OCI-LY7 (cell line): Measurements from ENCODE around the gene UNG. TPM values are rescaled to one million over a fixed set of nuclear protein-coding genes. Genes with fewer than 3 reads are reported as not detected.

Source experiments
- BruUV-seq: library from RNA; stranded (reverse); fragments of 400-500 nt; replicated peaks from 2 replicates; lab custom pipeline; 2021; lab: Mats Ljungman, UMichigan
- CTCF ChIA-PET: fragments of 300-600 bp; sonication (Branson Sonifier 250); formaldehyde crosslinking; loops from one replicate; lab custom pipeline; 2022; ENCODE audit warnings: antibody characterized with exemption; ENCODE audit not compliant: unreplicated experiment; lab: Charles Lee
- POLR2A ChIA-PET: fragments of 300-600 bp; sonication (Branson Sonifier 250); formaldehyde crosslinking; loops from one replicate; lab custom pipeline; 2022; ENCODE audit warnings: antibody characterized with exemption; lab: Charles Lee
- DNase-seq: peaks from one replicate; pipeline ENCODE4 v3.0.0-alpha.2; 2015; ENCODE audit warnings: low spot score
- H2AFZ ChIP-seq: fragments of 200-600 bp; sonication (generic), shearing (Covaris generic); 2 replicates; pipeline ENCODE4 v1.6.1; 2014; ENCODE audit warnings: mild to moderate bottlenecking, antibody characterized with exemption, low read length, moderate library complexity
- H3K27ac ChIP-seq: fragments of 200-600 bp; sonication (generic); 2 replicates; pipeline ENCODE4 v1.5.1; 2014; ENCODE audit warnings: mixed run types, low read depth, mild to moderate bottlenecking, moderate library complexity, low read length, inconsistent platforms; ENCODE audit not compliant: poor library complexity, severe bottlenecking
- H3K36me3 ChIP-seq: fragments of 200-600 bp; sonication (generic); 2 replicates; pipeline ENCODE4 v1.6.1; 2014; ENCODE audit warnings: mild to moderate bottlenecking, antibody characterized with exemption, low read length, moderate library complexity, mixed read lengths; ENCODE audit not compliant: insufficient read depth
- H3K4me1 ChIP-seq: fragments of 200-600 bp; sonication (generic); 2 replicates; pipeline ENCODE4 v1.5.1; 2014; ENCODE audit warnings: mild to moderate bottlenecking, low read length; ENCODE audit not compliant: insufficient read depth, poor library complexity, severe bottlenecking
- H3K4me2 ChIP-seq: fragments of 200-600 bp; sonication (generic); 2 replicates; pipeline ENCODE4 v1.6.1; 2014; ENCODE audit warnings: mild to moderate bottlenecking, low read length
- H3K4me3 ChIP-seq: fragments of 200-600 bp; sonication (generic); 2 replicates; pipeline ENCODE4 v1.5.1; 2014; ENCODE audit warnings: mild to moderate bottlenecking, low read depth, low read length; ENCODE audit not compliant: poor library complexity, severe bottlenecking
- H3K79me2 ChIP-seq: fragments of 200-600 bp; sonication (generic); 2 replicates; pipeline ENCODE4 v1.6.1; 2016; ENCODE audit warnings: low read depth, mild to moderate bottlenecking, low read length, moderate library complexity, mixed read lengths; ENCODE audit not compliant: insufficient read depth
- H3K9me2 ChIP-seq: fragments of 200-600 bp; sonication (generic); 2 replicates; pipeline ENCODE4 v1.6.1; 2016; ENCODE audit warnings: mild to moderate bottlenecking, low read length, mixed read lengths; ENCODE audit not compliant: insufficient read depth
- H3K9me3 ChIP-seq: fragments of 200-600 bp; sonication (generic); 2 replicates; pipeline ENCODE4 v1.6.1; 2014; ENCODE audit warnings: mild to moderate bottlenecking, mixed run types, low read length, mixed read lengths
- H4K20me1 ChIP-seq: fragments of 200-600 bp; sonication (generic); 2 replicates; pipeline ENCODE4 v1.6.1; 2014; ENCODE audit warnings: mild to moderate bottlenecking, antibody characterized with exemption, low read length, moderate library complexity, mixed read lengths; ENCODE audit not compliant: insufficient read depth
- CTCF ChIP-seq: fragments of 200-600 bp; sonication (generic); conservative IDR thresholded peaks from 2 replicates; pipeline ENCODE4 v1.5.1; 2014; ENCODE audit warnings: mild to moderate bottlenecking, antibody characterized with exemption, low read length, moderate library complexity, mixed read lengths
- EZH2phosphoT487 ChIP-seq: fragments of 200-600 bp; sonication (generic); IDR thresholded peaks from 2 replicates; pipeline ENCODE4 v1.6.1; 2018; ENCODE audit warnings: low read depth, borderline replicate concordance, mild to moderate bottlenecking, mixed run types, antibody characterized with exemption, low read length, moderate library complexity, mixed read lengths
- intact Hi-C: fragments of 100-400 bp; cut with micrococcal nuclease; formaldehyde crosslinking; loops from one replicate; pipeline ENCODE4 v1.10.0; 2022; ENCODE audit not compliant: unreplicated experiment
- total RNA-seq, 2 experiments: library from RNA; depleted of rRNA in 1 of 2; stranded (reverse); fragments of >200 nt in 1 of 2; shearing (Covaris generic) in 1 of 2; gene quantifications; 2 replicates each; pipeline ENCODE4 v1.2.3, GENCODE V29; 2014 to 2022

Gene UNG
- total RNA-seq, 2 experiments from 2014 or later, result 60.6 to 84.1 TPM

GRCh38 chr12:109084425-109084824 lies 13.0 kb upstream of the UNG start:
- peaks cover 5% of the 10 kb centered on the region; the same call in 1 of the 2 replicates for H3K79me2 ChIP-seq
- BruUV-seq, result no TSS peak
- H3K9me2 ChIP-seq, result no peaks in the 10 kb centered on the region
- POLR2A ChIA-PET, result interaction anchor here (1.1 to 1.2 kb wide), 2 partner anchors 20 to 22 kb away, joined by 3 to 5 read pairs; no protein-coding TSS in a partner anchor
- no peaks in the 10 kb centered on the region for H4K20me1 ChIP-seq
- DNase-seq, result no peak
- peaks cover 36% of the 10 kb centered on the region for H3K4me1 ChIP-seq
- no peak overlapping the region for H2AFZ ChIP-seq
- H3K27ac ChIP-seq, result no peak overlapping the region
- TF ChIP-seq EZH2phosphoT487 (no peak), CTCF (no peak)
- H3K4me3 ChIP-seq, result no peak overlapping the region
- CTCF ChIA-PET, result no interaction called here
- peaks cover 100% of the 10 kb centered on the region for H3K36me3 ChIP-seq
- H3K9me3 ChIP-seq, result no peaks in the 10 kb centered on the region; the same call in none of the 2 replicates
- no peak overlapping the region for H3K4me2 ChIP-seq
- intact Hi-C loops, result no loop called here

DNA sequence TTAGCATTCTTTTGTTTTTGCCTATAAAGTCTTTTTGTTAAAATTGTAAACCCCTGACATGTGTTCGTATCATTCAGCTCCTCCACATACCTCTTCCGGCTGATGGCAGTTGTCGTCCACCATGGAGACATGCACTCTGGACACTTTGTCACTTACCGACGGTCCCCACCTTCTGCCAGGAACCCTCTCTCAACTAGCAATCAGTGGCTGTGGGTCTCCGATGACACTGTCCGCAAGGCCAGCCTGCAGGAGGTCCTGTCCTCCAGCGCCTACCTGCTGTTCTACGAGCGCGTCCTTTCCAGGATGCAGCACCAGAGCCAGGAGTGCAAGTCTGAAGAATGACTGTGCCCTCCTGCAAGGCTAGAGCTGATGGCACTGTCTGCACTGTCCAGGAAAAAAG lies 11.8 kb upstream of the UNG start:
- DNase-seq, result no peak
- H3K4me1 ChIP-seq, result peaks cover 47% of the 10 kb centered on the region
- ChIA-PET CTCF (no interaction called here), POLR2A (interaction anchor here (1.1 kb wide), 1 partner anchor 21 kb away, joined by 5 read pairs; no protein-coding TSS in a partner anchor)
- H4K20me1 ChIP-seq, result peaks cover 7% of the 10 kb centered on the region; the same call in 1 of the 2 replicates
- H3K27ac ChIP-seq, result no peak overlapping the region
- H3K36me3 ChIP-seq, result peaks cover 100% of the 10 kb centered on the region
- no peak overlapping the region for H2AFZ ChIP-seq
- H3K9me3 ChIP-seq, result no peaks in the 10 kb centered on the region; the same call in 1 of the 2 replicates
- no peak for TF ChIP-seq EZH2phosphoT487
- TF ChIP-seq CTCF, result no peak
- no peak overlapping the region for H3K4me2 ChIP-seq
- H3K4me3 ChIP-seq, result no peak overlapping the region
- intact Hi-C loops, result no loop called here
- BruUV-seq, result no TSS peak
- H3K79me2 ChIP-seq, result peaks cover 16% of the 10 kb centered on the region
- no peaks in the 10 kb centered on the region for H3K9me2 ChIP-seq

DNA sequence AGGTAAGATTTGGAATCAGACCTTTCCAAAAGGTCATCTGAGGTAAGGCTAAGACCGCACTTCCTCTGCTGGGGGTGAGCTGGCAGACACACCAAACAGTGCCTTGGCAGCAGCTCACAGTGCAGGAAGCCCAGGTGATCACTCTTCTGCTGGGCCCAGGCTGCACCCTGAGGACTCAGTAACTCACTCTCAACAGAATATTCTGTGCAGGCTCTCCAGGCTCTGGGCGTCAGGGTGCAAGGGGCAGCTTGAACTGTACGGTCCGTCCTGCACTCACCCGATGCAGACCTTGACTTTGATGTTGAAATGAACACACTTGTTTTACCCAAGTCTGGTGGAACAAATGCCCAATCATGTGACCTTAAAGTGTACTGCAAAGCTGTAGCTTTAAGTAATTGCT lies 10.1 kb upstream of the UNG start:
- no peak overlapping the region for H2AFZ ChIP-seq
- POLR2A ChIA-PET, result interaction anchor here (0.5 to 2.8 kb wide), 4 partner anchors 15 to 135 kb away, joined by 3 to 9 read pairs (median 4); no protein-coding TSS in a partner anchor
- H3K9me3 ChIP-seq, result no peaks in the 10 kb centered on the region
- peaks cover 11% of the 10 kb centered on the region; the same call in 1 of the 2 replicates for H4K20me1 ChIP-seq
- H3K36me3 ChIP-seq, result peaks cover 100% of the 10 kb centered on the region
- H3K4me2 ChIP-seq, result no peak overlapping the region; the same call in 1 of the 2 replicates
- H3K9me2 ChIP-seq, result no peaks in the 10 kb centered on the region
- CTCF ChIA-PET, result no interaction called here
- BruUV-seq, result no TSS peak
- DNase-seq, result no peak
- TF ChIP-seq EZH2phosphoT487 (no peak), CTCF (no peak)
- H3K27ac ChIP-seq, result peak overlapping the region; percentile 37
- intact Hi-C loops, result no loop called here
- H3K4me3 ChIP-seq, result no peak overlapping the region
- H3K79me2 ChIP-seq, result peaks cover 33% of the 10 kb centered on the region
- H3K4me1 ChIP-seq, result peaks cover 52% of the 10 kb centered on the region
